ENCODE data around the gene XPC.

DNA sequence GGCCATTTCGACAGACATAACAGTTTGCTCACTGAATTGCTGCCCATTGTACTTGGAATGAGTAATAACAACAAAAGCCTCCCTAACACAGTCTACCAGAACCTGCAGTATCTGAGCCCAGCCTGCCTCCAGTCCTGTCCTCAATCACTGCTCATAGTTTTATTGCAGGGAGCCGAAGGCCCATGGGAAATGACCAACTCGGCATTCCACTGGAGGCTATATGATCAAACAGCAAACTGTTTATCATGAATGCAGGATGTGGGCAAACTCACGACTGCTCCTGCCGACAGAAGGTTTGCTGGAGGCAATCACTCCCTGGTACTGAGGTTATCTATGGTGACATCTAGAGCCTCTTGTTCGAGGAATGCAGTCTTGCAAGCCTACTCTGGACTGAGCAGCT is 46.5 kb upstream of the XPC start:
- TF ChIP-seq TAF1 (IDR thresholded peaks at IDR 0.05; ENCODE audit: borderline replicate concordance, insufficient read depth, low read length): no peak
- no peak for TF ChIP-seq POLR2AphosphoS5 (IDR thresholded peaks at IDR 0.05; ENCODE audit: low read depth, low read length)
- TF ChIP-seq, protein P1, sequence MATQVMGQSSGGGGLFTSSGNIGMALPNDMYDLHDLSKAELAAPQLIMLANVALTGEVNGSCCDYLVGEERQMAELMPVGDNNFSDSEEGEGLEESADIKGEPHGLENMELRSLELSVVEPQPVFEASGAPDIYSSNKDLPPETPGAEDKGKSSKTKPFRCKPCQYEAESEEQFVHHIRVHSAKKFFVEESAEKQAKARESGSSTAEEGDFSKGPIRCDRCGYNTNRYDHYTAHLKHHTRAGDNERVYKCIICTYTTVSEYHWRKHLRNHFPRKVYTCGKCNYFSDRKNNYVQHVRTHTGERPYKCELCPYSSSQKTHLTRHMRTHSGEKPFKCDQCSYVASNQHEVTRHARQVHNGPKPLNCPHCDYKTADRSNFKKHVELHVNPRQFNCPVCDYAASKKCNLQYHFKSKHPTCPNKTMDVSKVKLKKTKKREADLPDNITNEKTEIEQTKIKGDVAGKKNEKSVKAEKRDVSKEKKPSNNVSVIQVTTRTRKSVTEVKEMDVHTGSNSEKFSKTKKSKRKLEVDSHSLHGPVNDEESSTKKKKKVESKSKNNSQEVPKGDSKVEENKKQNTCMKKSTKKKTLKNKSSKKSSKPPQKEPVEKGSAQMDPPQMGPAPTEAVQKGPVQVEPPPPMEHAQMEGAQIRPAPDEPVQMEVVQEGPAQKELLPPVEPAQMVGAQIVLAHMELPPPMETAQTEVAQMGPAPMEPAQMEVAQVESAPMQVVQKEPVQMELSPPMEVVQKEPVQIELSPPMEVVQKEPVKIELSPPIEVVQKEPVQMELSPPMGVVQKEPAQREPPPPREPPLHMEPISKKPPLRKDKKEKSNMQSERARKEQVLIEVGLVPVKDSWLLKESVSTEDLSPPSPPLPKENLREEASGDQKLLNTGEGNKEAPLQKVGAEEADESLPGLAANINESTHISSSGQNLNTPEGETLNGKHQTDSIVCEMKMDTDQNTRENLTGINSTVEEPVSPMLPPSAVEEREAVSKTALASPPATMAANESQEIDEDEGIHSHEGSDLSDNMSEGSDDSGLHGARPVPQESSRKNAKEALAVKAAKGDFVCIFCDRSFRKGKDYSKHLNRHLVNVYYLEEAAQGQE (IDR thresholded peaks at IDR 0.05; ENCODE audit: insufficient read depth in 1 of 2, low read depth in 2 of 2, low read length in 2 of 2): no peak
